Neural crest cell (in vitro differentiated cells): ENCODE data around the gene ELMO1. TPM values are rescaled to one million over a fixed set of nuclear protein-coding genes. Genes with fewer than 3 reads are reported as not detected.

ENCODE experiments used
- DNase-seq: peaks from one replicate; pipeline ENCODE4 v3.0.0; 2021; ENCODE audit warnings: low read depth, mixed read lengths, low spot score
- H3K27ac Mint-ChIP-seq: one replicate; pipeline ENCODE4 v1.8.0; 2021; ENCODE audit warnings: mild to moderate bottlenecking, mixed read lengths; ENCODE audit not compliant: unreplicated experiment
- H3K27me3 Mint-ChIP-seq: 2 replicates; pipeline ENCODE4 v1.8.0; 2021; ENCODE audit warnings: low read depth, mild to moderate bottlenecking, mixed read lengths
- H3K36me3 Mint-ChIP-seq: 2 replicates; pipeline ENCODE4 v1.8.0; 2021; ENCODE audit warnings: low read depth, mild to moderate bottlenecking, mixed read lengths
- H3K4me1 Mint-ChIP-seq: 2 replicates; pipeline ENCODE4 v1.8.0; 2021; ENCODE audit warnings: mixed read lengths
- H3K4me3 Mint-ChIP-seq: one replicate; pipeline ENCODE4 v1.8.0; 2021; ENCODE audit warnings: mild to moderate bottlenecking, mixed read lengths
- H3K9me3 Mint-ChIP-seq: 2 replicates; pipeline ENCODE4 v1.8.0; 2021; ENCODE audit warnings: mixed read lengths
- CTCF ChIP-seq: fragments of 200-600 bp; sonication (generic); conservative IDR thresholded peaks from 2 replicates; pipeline ENCODE4 v1.5.0; 2021; ENCODE audit warnings: antibody characterized with exemption, mild to moderate bottlenecking
- total RNA-seq: library from RNA; stranded (reverse); gene quantifications from 2 replicates; pipeline ENCODE4 v1.2.1, GENCODE V29; 2021

The ELMO1 gene
- total RNA-seq, 1 donor from 2014 or later, result 7.4 TPM

DNA sequence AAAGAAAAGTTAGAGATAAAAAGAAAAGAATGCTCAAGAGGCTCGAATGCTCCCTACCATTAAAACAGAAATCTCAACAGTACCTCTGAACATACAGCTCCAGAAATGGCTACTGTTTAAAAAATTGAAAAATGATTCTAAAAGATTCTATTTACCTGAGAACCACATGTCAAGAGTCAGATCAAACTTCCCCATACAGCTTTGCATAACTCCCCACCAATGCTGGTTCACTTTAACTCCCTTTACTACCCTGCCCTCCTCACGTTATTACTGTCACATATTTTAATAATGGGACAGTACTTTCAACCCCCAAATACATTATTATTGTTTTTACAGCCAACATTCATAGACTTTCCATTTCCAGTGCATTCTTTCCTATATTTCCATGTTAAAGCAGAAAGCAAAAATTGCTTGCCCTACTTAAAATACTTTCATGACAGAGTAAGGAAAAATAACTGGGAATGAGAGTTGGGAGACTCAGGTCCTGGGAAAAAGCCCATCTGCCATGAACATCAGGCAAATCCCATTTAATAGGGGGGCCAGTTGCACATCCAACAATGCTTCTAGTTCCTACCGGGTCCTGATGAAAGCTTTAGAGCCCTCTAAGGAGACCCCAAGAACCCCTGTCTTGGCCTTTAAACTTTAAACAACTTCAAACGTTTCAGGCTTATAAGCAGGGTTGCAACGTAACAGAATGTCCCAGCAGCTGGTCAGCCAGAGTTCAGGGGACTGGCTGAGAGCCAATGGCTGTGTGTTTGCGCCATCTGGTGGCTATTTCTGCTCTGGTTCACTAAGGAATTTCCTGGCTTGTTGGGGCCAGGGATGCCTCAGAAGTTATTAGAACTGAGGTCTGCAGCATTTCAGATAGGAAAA, 247.4 kb downstream of the ELMO1 start:
- H3K9me3 Mint-ChIP-seq, result no peaks in the 10 kb centered on the region
- peak; percentile 84 for DNase-seq
- H3K4me3 Mint-ChIP-seq, result no peak overlapping the region
- no peak overlapping the region for H3K27ac Mint-ChIP-seq
- no peaks in the 10 kb centered on the region for H3K36me3 Mint-ChIP-seq
- peak; percentile 90 for TF ChIP-seq CTCF
- H3K27me3 Mint-ChIP-seq, result no peaks in the 10 kb centered on the region
- peaks cover 6% of the 10 kb centered on the region for H3K4me1 Mint-ChIP-seq

DNA sequence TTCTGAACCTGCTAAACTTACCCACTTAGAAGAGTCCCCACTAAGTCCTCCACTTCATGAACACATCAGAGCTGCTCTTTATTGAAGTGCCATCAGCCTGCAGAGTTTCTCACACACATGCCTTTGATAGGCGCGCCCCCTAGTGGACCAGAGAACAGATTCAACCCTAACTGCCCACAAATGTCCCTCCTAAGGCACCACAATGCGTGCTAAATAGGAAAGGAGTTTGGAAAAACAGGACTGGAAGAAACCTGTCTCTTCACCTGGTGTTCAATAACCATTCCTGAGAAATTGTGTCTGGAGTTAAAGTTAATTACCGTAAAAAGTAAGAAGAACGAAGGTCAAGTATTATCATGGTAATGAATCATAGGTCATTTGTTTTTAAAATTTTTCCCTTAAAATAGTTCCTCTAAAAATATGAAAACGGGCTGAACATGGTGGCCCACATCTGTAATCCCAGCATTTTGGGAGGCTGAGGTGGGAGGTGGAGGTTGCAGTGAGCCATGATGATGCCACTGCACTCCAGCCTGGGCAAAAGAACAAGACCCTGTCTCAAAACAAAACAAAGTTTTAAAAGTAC, 249.7 kb downstream of the ELMO1 start:
- H3K4me1 Mint-ChIP-seq, result peaks cover 6% of the 10 kb centered on the region
- no peaks in the 10 kb centered on the region for H3K9me3 Mint-ChIP-seq
- no peak overlapping the region for H3K27ac Mint-ChIP-seq
- H3K36me3 Mint-ChIP-seq, result no peaks in the 10 kb centered on the region
- peak; percentile 85 for DNase-seq
- no peak overlapping the region for H3K4me3 Mint-ChIP-seq
- TF ChIP-seq CTCF, result peak; percentile 88
- H3K27me3 Mint-ChIP-seq, result no peaks in the 10 kb centered on the region

DNA sequence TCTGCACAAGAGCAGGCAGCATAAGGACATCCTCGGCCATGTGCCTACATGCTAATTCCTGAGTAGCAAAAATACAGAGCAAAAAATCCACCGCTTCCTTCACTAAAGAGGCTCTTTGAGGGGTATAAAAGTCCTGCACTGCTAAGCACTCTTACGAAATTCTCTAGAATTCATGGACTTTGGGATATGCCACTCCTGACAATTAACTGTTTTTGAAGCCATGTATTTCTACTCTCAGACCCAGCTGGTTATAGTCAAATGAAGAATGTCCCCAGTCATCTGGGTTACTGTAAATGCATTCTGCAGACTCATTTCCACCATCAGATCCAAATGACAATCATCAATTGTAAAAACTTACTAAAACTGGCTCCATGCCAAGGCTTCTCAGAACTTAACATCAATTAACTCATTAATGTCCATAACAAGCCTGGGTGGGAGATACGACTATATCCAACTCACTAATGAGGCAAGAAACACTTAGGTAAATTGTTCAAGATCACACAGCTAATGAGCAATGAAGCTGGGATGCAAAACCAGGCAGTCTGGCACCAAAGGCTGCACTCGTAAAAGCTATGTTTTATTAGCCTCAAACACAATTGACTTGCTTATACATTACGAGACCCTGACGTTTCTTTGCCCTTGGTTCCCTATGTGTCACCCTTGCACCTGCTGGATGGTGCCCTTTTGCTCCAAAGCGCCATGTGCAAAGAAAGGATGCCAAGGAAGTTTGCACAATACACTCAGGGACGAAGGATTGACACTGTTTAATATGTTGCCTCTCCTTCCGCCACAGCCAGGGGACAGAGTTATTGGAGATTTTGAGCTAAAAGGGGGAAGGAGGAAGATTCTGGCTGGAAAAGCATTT, 250.4 kb downstream of the ELMO1 start:
- H3K4me1 Mint-ChIP-seq, result peaks cover 6% of the 10 kb centered on the region
- H3K9me3 Mint-ChIP-seq, result no peaks in the 10 kb centered on the region
- H3K27ac Mint-ChIP-seq, result no peak overlapping the region

DNA sequence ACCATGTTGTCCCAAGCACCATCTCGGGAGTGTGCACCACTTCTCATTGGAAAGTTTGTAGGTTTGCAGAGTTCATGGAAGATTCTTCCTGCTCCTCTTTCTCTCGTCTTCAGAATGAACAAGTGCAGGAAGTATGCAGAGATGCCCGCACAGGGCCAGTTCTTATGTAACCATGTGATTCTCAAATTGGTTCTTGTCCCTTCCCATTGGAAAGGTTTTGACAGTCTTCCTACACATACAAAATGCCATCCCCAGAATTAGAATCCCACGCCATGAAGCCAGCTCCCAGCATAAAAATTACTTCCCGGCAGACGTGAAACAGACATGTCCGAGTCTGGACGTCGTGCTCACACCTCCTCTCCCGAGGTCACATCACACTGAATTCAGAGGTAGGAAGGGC, 251.6 kb downstream of the ELMO1 start:
- no peak overlapping the region for H3K27ac Mint-ChIP-seq

More for the DNA sequence above, 250.4 kb downstream of the ELMO1 start:
- H3K36me3 Mint-ChIP-seq, result no peaks in the 10 kb centered on the region
- no peak overlapping the region for H3K4me3 Mint-ChIP-seq
- TF ChIP-seq CTCF, result no peak
- DNase-seq, result no peak
- H3K27me3 Mint-ChIP-seq, result no peaks in the 10 kb centered on the region

More for the DNA sequence above, 251.6 kb downstream of the ELMO1 start:
- H3K36me3 Mint-ChIP-seq, result no peaks in the 10 kb centered on the region
- peaks cover 6% of the 10 kb centered on the region for H3K4me1 Mint-ChIP-seq
- no peaks in the 10 kb centered on the region for H3K27me3 Mint-ChIP-seq
- H3K4me3 Mint-ChIP-seq, result no peak overlapping the region
- no peak for TF ChIP-seq CTCF
- no peaks in the 10 kb centered on the region for H3K9me3 Mint-ChIP-seq
- no peak for DNase-seq
